ENCODE results near the gene SLC22A14. TPM values are rescaled to one million over a fixed set of nuclear protein-coding genes. Genes with fewer than 3 reads are reported as not detected.

SLC22A14 gene
- total RNA-seq, 3 donors from 2014 or later, result 0.12 to 0.16 TPM; not detected in 1

DNA sequence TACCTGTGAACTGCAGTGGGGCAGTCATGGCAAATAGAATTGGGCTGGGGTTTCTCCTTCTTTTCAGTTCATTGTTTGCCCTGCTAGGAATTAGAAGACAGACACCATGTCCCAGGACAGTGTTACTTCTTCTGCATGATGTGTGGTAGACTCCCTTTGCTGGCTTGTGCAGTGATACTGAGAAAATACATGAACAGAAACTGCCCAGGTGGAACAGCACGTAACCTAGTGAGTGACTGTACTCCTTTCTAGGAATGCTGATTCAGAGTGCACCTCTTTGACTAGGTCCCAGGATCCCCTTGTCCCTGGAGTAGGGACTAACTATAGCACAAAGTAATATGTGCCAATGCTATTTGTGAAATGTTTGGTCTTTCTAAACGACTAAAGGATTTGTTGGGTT, 27.2 kb upstream of the SLC22A14 start:
- intact Hi-C loops (cut with DNase I, micrococcal nuclease), result no loop called here
- H3K9me3 ChIP-seq, result no peaks in the 10 kb centered on the region
- no peak overlapping the region for H3K4me3 ChIP-seq
- no peaks in the 10 kb centered on the region for H3K4me1 ChIP-seq (ENCODE audit: low read depth)
- DNase-seq, result no peak
- H3K36me3 ChIP-seq (ENCODE audit: low read depth), result peaks cover 8% of the 10 kb centered on the region
- TF ChIP-seq, protein P1, sequence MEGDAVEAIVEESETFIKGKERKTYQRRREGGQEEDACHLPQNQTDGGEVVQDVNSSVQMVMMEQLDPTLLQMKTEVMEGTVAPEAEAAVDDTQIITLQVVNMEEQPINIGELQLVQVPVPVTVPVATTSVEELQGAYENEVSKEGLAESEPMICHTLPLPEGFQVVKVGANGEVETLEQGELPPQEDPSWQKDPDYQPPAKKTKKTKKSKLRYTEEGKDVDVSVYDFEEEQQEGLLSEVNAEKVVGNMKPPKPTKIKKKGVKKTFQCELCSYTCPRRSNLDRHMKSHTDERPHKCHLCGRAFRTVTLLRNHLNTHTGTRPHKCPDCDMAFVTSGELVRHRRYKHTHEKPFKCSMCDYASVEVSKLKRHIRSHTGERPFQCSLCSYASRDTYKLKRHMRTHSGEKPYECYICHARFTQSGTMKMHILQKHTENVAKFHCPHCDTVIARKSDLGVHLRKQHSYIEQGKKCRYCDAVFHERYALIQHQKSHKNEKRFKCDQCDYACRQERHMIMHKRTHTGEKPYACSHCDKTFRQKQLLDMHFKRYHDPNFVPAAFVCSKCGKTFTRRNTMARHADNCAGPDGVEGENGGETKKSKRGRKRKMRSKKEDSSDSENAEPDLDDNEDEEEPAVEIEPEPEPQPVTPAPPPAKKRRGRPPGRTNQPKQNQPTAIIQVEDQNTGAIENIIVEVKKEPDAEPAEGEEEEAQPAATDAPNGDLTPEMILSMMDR (IDR thresholded peaks at IDR 0.05), result no peak
- no peak for ATAC-seq

DNA sequence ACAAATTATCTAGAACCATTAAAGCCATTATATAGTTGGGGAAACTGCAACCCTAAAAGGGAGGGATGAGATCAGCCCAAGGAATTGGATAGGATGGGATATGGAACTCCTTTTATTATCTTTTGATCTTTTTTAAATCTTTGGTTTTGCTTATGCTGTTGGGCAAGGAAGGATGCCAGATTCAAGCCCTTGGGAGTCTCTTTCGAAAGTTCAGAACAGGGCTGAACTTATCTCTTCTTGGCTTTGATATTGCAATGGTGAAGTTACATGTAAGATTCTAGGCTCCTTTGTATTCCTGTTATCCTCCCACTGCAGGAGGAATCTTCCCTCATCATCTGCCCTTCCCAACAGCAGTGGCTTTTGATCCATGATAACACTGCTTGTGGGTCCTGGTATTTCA, 26.5 kb upstream of the SLC22A14 start:
- intact Hi-C loops (cut with DNase I, micrococcal nuclease), result no loop called here

DNA sequence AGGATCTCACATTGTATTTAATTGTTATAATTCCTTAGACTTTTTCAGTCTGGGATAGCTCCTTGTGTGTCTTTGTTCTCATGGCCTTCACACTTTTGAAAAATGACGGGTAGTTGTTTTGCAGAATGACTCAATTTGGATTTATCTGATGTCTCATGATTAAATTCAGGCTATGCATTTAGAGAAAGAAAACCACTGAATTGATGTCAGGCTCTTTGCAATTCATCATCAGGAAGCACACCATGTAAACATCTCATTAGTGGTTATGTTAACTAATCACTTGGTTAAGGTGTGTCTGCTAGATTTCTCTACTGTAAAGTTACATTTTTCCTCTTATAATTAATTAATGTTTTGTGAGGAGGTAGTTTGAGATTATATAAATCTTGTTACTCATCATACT, 24.5 kb upstream of the SLC22A14 start:
- TF ChIP-seq, protein P1 (IDR thresholded peaks at IDR 0.05), result no peak
- ATAC-seq (no peak), DNase-seq (no peak)
- H3K9me3 ChIP-seq, result no peaks in the 10 kb centered on the region
- intact Hi-C loops (cut with DNase I, micrococcal nuclease), result no loop called here
- no peaks in the 10 kb centered on the region for H3K4me1 ChIP-seq (ENCODE audit: low read depth)
- peaks cover 7% of the 10 kb centered on the region for H3K36me3 ChIP-seq (ENCODE audit: low read depth)
- no peak overlapping the region for H3K4me3 ChIP-seq

More for the DNA sequence above, 26.5 kb upstream of the SLC22A14 start:
- ATAC-seq (no peak), DNase-seq (no peak)
- peaks cover 8% of the 10 kb centered on the region for H3K36me3 ChIP-seq (ENCODE audit: low read depth)
- no peaks in the 10 kb centered on the region for H3K9me3 ChIP-seq
- TF ChIP-seq, protein P1 (IDR thresholded peaks at IDR 0.05), result no peak
- no peaks in the 10 kb centered on the region for H3K4me1 ChIP-seq (ENCODE audit: low read depth)
- H3K4me3 ChIP-seq, result no peak overlapping the region

DNA sequence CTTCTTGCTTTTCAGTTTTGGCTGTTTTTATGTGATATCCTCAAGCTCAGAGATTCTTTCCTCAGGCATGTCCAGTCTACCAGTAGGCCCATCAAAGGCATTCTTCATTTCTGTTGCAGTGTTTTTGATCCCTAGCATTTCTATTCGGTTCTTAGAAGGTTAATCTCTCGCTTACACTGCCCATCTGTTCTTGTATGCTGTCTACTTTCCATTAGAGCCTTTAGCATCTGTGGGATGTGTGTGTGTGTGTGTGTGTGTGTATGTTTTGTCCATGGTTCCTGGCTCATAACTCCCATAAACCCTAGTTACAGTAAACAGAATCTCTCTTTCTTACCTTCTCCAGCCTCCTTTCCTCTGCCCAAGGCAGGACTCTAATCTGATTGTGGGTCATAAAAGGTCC, 21.6 kb upstream of the SLC22A14 start:
- TF ChIP-seq, protein P1 (IDR thresholded peaks at IDR 0.05), result no peak
- no peak overlapping the region for H3K4me3 ChIP-seq
- H3K9me3 ChIP-seq, result no peaks in the 10 kb centered on the region
- intact Hi-C loops (cut with DNase I, micrococcal nuclease), result no loop called here
- no peaks in the 10 kb centered on the region for H3K4me1 ChIP-seq (ENCODE audit: low read depth)
- DNase-seq (peak in 1 of 3 donors; percentile 15), ATAC-seq (no peak)
- H3K36me3 ChIP-seq (ENCODE audit: low read depth), result no peaks in the 10 kb centered on the region

DNA sequence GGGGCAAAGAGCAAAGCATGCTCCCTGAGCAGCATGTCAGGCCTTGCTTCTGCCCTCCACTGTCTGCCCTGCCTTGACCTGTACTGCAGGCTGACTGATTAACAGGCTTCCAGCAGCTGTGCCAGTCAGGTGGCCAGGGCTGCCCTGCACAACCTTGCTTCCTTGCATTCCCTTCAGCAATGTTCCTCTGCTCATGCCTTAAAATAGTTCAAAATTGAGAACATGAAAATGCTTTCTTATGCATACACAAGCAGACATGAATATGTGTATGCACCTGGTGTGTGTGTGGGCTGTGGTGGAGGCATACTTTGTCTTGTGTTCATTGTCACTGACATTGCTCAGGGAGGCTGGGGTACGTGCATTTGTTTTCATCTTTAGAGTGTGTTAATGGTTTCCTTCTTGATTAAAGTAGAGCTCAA, 17.7 kb upstream of the SLC22A14 start:
- H3K9me3 ChIP-seq, result no peaks in the 10 kb centered on the region
- TF ChIP-seq, protein P1 (IDR thresholded peaks at IDR 0.05), result no peak
- H3K36me3 ChIP-seq (ENCODE audit: low read depth), result no peaks in the 10 kb centered on the region
- no peaks in the 10 kb centered on the region for H3K4me1 ChIP-seq (ENCODE audit: low read depth)
- intact Hi-C loops (cut with DNase I, micrococcal nuclease), result no loop called here
- ATAC-seq (peak; percentile 62), DNase-seq (no peak)
- no peak overlapping the region for H3K4me3 ChIP-seq

DNA sequence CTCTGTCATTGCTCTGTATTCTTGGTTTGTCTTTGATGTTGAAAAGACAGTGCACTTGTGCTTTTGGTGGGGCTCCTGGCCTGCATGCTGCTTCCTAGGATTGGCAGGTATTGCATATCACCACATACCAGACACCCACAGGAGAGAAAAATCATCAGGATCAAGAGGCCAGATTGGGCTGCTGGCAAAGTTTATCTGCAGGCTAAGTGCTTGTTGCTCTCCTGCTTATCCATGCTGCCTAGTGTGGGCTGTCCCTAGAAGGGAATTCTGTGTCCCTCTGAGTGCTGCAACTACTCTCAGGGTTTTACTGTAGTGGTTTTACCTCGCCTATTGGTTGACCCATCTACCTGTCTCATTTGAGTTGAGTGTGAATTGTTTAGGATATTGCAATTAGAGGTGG, 17.3 kb upstream of the SLC22A14 start:
- TF ChIP-seq, protein P1 (IDR thresholded peaks at IDR 0.05), result no peak
- DNase-seq, result no peak
- H3K4me3 ChIP-seq, result no peak overlapping the region

More for the DNA sequence above, 17.3 kb upstream of the SLC22A14 start:
- intact Hi-C loops (cut with DNase I, micrococcal nuclease), result no loop called here
- no peaks in the 10 kb centered on the region for H3K4me1 ChIP-seq (ENCODE audit: low read depth)
- H3K9me3 ChIP-seq, result no peaks in the 10 kb centered on the region
- ATAC-seq, result no peak
- H3K36me3 ChIP-seq (ENCODE audit: low read depth), result no peaks in the 10 kb centered on the region
